H1 (cell line): ENCODE data around the gene FIG4. TPM values are rescaled to one million over a fixed set of nuclear protein-coding genes. Genes with fewer than 3 reads are reported as not detected.

Experiments
- CBX5 ChIP-seq: fragments of 300-800, 300-1000 bp; sonication (generic); IDR thresholded peaks from 2 replicates; pipeline ENCODE4 v1.7.1; 2016; ENCODE audit warnings: antibody characterized with exemption, low read length, low read depth
- CHD2 ChIP-seq: IDR thresholded peaks from 2 replicates; pipeline ENCODE4 v1.6.1; 2012; ENCODE audit warnings: low read length, improper control_type of control experiment
- FOSL1 ChIP-seq: IDR thresholded peaks from 2 replicates; pipeline ENCODE4 v1.6.1; 2011; ENCODE audit warnings: mild to moderate bottlenecking, low read depth, low read length, moderate library complexity; ENCODE audit not compliant: insufficient read depth
- KDM1A ChIP-seq: fragments of 200-600, 300-600 bp; sonication (generic); IDR thresholded peaks from 2 replicates; pipeline ENCODE4 v1.7.1; 2016; ENCODE audit warnings: mild to moderate bottlenecking, low read length, borderline replicate concordance
- PHF8 ChIP-seq: fragments of 200-600 bp; sonication (generic); conservative IDR thresholded peaks from 2 replicates; pipeline ENCODE4 v1.7.1; 2012; ENCODE audit warnings: low read depth, mild to moderate bottlenecking, inconsistent platforms, low read length, moderate library complexity
- polyA plus RNA-seq, 7 experiments: library from polyadenylated mRNA; depleted of rRNA in 3 of 7; stranded (reverse) in 5 of 7; unstranded in 2 of 7; fragments of >200 nt in 5 of 7; fragments of 200-250 nt in 2 of 7; gene quantifications; 1 replicate in 5 of 7; 2 replicates in 1 of 7; 4 replicates in 1 of 7; pipeline versions ENCODE4 v1.2.1 to v1.2.3, GENCODE V29; 2011 to 2013; ENCODE audit warnings: missing spikeins in 2 of 7, mixed read lengths in 2 of 7
- total RNA-seq: library from RNA; stranded (reverse); fragmentation: NEBNext Ultra II Directional; extraction: Animal tissue kit (Norgen Biotek cat#: 25700); gene quantifications from 2 replicates; pipeline ENCODE4 v1.2.1, GENCODE V29; 2021

Gene FIG4
- total and polyA plus RNA-seq, 2 of the 8 experiments (the other 6 are each of a cell fraction or from before 2014, with no cell fraction given), result 11.8 to 21.9 TPM

- TF ChIP-seq CBX5 (no peak), CHD2 (no peak), PHF8 (no peak), FOSL1 (no peak), KDM1A (no peak)
- TF ChIP-seq, all 59 proteins: peak for 0
These were observed 30.4 kb upstream of the FIG4 start (continued) for GRCh38 chr6:109660526-109661320.
